A673 (cell line): ENCODE data around the gene PYGO1. TPM values are rescaled to one million over a fixed set of nuclear protein-coding genes. Genes with fewer than 3 reads are reported as not detected.
"Not testable (repeated sequence)": the region's sequence is repeated elsewhere in the genome, so short reads cannot be mapped to it uniquely, and the experiment has no call there.

ENCODE experiments used
- BruUV-seq: library from RNA; stranded (reverse); fragments of 400-500 nt; replicated peaks from 2 replicates; lab custom pipeline; 2021; lab: Mats Ljungman, UMichigan
- CTCF ChIA-PET: fragments of 300-600 bp; sonication (Branson Sonifier 250); formaldehyde crosslinking; loops from one replicate; lab custom pipeline; 2022; ENCODE audit warnings: antibody characterized with exemption; lab: Charles Lee
- POLR2A ChIA-PET: fragments of 300-600 bp; sonication (Branson Sonifier 250); formaldehyde crosslinking; loops from one replicate; lab custom pipeline; 2022; ENCODE audit warnings: antibody characterized with exemption; ENCODE audit not compliant: low non-redundant PET; lab: Charles Lee
- DNase-seq: peaks from one replicate; pipeline ENCODE4 v3.0.0-alpha.2; 2015; ENCODE audit warnings: low spot score
- H3K27ac ChIP-seq: fragments of 200-600 bp; sonication (generic); 2 replicates; pipeline ENCODE4 v1.5.1; 2016; ENCODE audit warnings: mixed run types, low read depth, mild to moderate bottlenecking, mixed read lengths, antibody characterized with exemption, low read length; ENCODE audit not compliant: poor library complexity, severe bottlenecking
- H3K27me3 ChIP-seq: fragments of 200-600 bp; sonication (generic); replicated peaks from 2 replicates; pipeline ENCODE4 v1.6.1; 2017; ENCODE audit warnings: mixed run types, low read depth, mild to moderate bottlenecking, mixed read lengths, antibody characterized with exemption, low read length; ENCODE audit not compliant: insufficient read depth, poor library complexity
- H3K36me3 ChIP-seq: fragments of 200-600 bp; sonication (generic); 2 replicates; pipeline ENCODE4 v1.6.1; 2016; ENCODE audit warnings: mixed run types, mild to moderate bottlenecking, mixed read lengths, antibody characterized with exemption, low read length; ENCODE audit not compliant: insufficient read depth, poor library complexity, severe bottlenecking
- H3K4me1 ChIP-seq: fragments of 200-600 bp; sonication (generic); 2 replicates; pipeline ENCODE4 v1.6.1; 2017; ENCODE audit warnings: mixed run types, mild to moderate bottlenecking, mixed read lengths, antibody characterized with exemption, low read length; ENCODE audit not compliant: insufficient read depth, poor library complexity, severe bottlenecking
- H3K4me3 ChIP-seq: fragments of 200-600 bp; sonication (generic); 2 replicates; pipeline ENCODE4 v1.5.1; 2016; ENCODE audit warnings: low read depth, mixed run types, mild to moderate bottlenecking, mixed read lengths, low read length; ENCODE audit not compliant: poor library complexity, severe bottlenecking
- H3K9me3 ChIP-seq: fragments of 200-600 bp; sonication (generic); 2 replicates; pipeline ENCODE4 v1.6.1; 2016; ENCODE audit warnings: mixed run types, low read depth, mild to moderate bottlenecking, mixed read lengths, antibody characterized with exemption, low read length; ENCODE audit not compliant: poor library complexity, severe bottlenecking
- EZH2 ChIP-seq: fragments of 200-600 bp; sonication (generic); IDR thresholded peaks from 2 replicates; pipeline ENCODE4 v1.6.1; 2017; ENCODE audit warnings: borderline replicate concordance, low read depth, mild to moderate bottlenecking, mixed read lengths, antibody characterized with exemption, low read length; ENCODE audit not compliant: poor library complexity, severe bottlenecking
- intact Hi-C: fragments of 100-400 bp; cut with micrococcal nuclease; formaldehyde crosslinking; loops from one replicate; pipeline ENCODE4 v1.10.0; 2022; ENCODE audit not compliant: unreplicated experiment
- total RNA-seq: library from RNA; stranded (reverse); gene quantifications from 2 replicates; pipeline ENCODE4 v1.2.3, GENCODE V29; 2021
- TF ChIP-seq, protein P1 (sequence below): fragments of 300-800, 200-600 bp; sonication (generic); conservative IDR thresholded peaks from 2 replicates; pipeline ENCODE4 v1.5.1; 2017; ENCODE audit warnings: low read depth, mild to moderate bottlenecking, antibody characterized with exemption, low read length, moderate library complexity, mixed read lengths

Gene PYGO1
- total RNA-seq, 1 experiment from 2014 or later = 6.8 TPM

DNA sequence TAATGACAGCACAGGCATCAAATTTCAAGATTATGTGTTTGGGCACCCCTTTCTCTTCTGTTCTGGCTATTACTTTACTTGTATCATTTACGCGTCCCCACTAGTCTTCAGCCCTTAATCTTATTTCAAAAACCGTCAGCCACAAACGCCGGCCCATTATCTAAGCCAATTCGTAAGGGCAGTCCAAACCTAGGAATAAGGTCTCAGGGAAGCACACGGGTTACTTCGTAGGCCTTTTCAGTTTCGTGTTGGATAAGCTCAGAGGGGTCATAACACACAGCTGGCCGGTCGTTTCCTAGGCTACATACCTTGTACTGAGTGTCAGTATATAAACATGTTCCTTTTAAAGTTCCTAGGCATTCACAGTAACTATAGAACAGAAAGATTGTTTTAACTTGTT, 75.0 kb downstream of the PYGO1 start:
- no peak overlapping the region for H3K4me3 ChIP-seq
- intact Hi-C loops = no loop called here
- no peak for DNase-seq
- no peaks in the 10 kb centered on the region for H3K27me3 ChIP-seq
- H3K4me1 ChIP-seq = no peaks in the 10 kb centered on the region
- ChIA-PET CTCF (no interaction called here), POLR2A (no interaction called here)
- no peak overlapping the region for H3K27ac ChIP-seq
- TF ChIP-seq EZH2 = no peak
- TF ChIP-seq, protein P1, sequence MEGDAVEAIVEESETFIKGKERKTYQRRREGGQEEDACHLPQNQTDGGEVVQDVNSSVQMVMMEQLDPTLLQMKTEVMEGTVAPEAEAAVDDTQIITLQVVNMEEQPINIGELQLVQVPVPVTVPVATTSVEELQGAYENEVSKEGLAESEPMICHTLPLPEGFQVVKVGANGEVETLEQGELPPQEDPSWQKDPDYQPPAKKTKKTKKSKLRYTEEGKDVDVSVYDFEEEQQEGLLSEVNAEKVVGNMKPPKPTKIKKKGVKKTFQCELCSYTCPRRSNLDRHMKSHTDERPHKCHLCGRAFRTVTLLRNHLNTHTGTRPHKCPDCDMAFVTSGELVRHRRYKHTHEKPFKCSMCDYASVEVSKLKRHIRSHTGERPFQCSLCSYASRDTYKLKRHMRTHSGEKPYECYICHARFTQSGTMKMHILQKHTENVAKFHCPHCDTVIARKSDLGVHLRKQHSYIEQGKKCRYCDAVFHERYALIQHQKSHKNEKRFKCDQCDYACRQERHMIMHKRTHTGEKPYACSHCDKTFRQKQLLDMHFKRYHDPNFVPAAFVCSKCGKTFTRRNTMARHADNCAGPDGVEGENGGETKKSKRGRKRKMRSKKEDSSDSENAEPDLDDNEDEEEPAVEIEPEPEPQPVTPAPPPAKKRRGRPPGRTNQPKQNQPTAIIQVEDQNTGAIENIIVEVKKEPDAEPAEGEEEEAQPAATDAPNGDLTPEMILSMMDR = no peak
- no peaks in the 10 kb centered on the region for H3K36me3 ChIP-seq
- no peaks in the 10 kb centered on the region for H3K9me3 ChIP-seq
- BruUV-seq = no TSS peak

- TF ChIP-seq EZH2 = no peak
- TF ChIP-seq, protein P1 = no peak
- ChIA-PET POLR2A (no interaction called here), CTCF (no interaction called here)
- Histone ChIP-seq H3K27me3 (no peaks in the 10 kb centered on the region), H3K4me3 (no peak overlapping the region), H3K36me3 (no peaks in the 10 kb centered on the region), H3K9me3 (no peaks in the 10 kb centered on the region), H3K4me1 (no peaks in the 10 kb centered on the region), H3K27ac (no peak overlapping the region)
- DNase-seq = no peak
- intact Hi-C loops = no loop called here
- BruUV-seq = no TSS peak
Measured at GRCh38 chr15:55507567-55507966, 80.6 kb downstream of the PYGO1 start.

GRCh38 chr15:55505407-55505806, 82.7 kb downstream of the PYGO1 start:
- BruUV-seq, POLR2A ChIA-PET: not testable (repeated sequence)

DNA sequence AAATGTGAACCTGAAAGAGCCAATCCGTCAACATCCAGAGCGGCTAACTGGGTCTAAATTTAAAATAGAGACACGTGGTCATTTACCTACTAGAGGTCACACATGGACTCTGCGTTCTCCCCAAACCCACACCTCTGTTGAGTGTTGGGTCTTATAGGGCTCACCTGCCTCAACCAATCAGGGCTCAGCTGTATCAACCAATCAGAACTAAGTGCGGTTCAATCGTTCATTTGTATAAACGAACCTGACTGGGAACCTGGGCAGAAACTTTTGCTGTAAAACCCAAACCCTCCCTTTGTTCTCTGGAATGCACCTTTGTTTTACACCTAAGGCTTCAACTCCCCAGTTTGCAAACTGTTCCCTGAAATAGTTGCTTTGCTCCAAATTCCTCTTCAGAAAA, 89.0 kb downstream of the PYGO1 start:
- no peak for DNase-seq
- POLR2A ChIA-PET = no interaction called here
- no peaks in the 10 kb centered on the region for H3K27me3 ChIP-seq
- BruUV-seq = no TSS peak
- intact Hi-C loops = no loop called here
- no peaks in the 10 kb centered on the region for H3K4me1 ChIP-seq
- H3K4me3 ChIP-seq = no peak overlapping the region
- TF ChIP-seq, protein P1 = no peak
- no peak for TF ChIP-seq EZH2
- CTCF ChIA-PET = no interaction called here
- H3K9me3 ChIP-seq = no peaks in the 10 kb centered on the region
- no peak overlapping the region for H3K27ac ChIP-seq
- H3K36me3 ChIP-seq = no peaks in the 10 kb centered on the region

More at GRCh38 chr15:55505407-55505806, 82.7 kb downstream of the PYGO1 start:
- H3K9me3 ChIP-seq, H3K4me3 ChIP-seq, H3K36me3 ChIP-seq, H3K4me1 ChIP-seq, H3K27me3 ChIP-seq, H3K27ac ChIP-seq, DNase-seq, CTCF ChIA-PET, intact Hi-C loops: not testable (repeated sequence)

DNA sequence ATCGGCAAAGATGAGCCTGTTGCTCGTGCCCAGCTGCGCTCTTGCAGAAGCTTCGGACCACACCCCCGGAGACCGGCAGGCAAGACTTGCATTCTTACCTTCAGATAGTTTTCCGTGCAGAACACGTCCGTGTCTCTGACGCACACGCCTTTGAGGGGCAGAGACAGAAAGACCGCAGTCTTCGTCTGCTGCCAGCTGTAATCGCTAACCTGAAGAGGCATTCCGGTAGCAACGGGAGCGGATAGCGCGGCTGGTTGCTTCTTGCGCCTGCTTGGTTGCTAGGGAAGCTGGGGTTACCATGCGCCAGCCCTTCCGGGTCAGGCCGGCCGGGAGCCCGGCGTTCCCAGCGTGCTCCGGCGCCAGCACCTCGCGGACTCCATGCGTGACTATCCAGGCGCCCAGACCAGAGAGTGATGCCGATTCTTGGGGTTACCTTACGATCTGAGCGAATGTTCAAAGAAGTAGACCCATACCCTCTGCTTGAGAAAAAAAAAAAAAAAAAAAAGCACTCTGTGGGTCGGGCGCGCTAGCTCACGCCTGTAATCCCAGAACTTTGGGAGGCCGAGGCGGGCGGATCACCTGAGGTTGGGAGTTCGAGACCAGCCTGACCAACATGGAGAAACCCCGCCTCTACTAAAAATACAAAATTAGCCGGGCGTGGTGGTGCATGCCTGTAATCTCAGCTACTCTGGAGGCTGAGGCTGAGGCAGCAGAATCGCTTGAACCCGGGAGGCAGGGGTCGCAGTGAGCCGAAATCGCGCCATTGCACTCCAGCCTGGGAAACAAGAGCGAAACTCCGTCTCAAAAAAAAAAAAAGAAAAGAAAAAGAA, 89.8 kb downstream of the PYGO1 start:
- H3K4me1 ChIP-seq, BruUV-seq, intact Hi-C loops, H3K27me3 ChIP-seq, POLR2A ChIA-PET, H3K36me3 ChIP-seq, H3K9me3 ChIP-seq, H3K27ac ChIP-seq: not testable (repeated sequence)
- CTCF ChIA-PET = interaction anchor here (0.8 kb wide), 1 partner anchor 28 kb away, joined by 5 read pairs; no protein-coding TSS in a partner anchor
- H3K4me3 ChIP-seq = peak overlapping the region; percentile 61
- peak; percentile 87 for DNase-seq
